ENCODE data around the gene ABCC4. TPM values are rescaled to one million over a fixed set of nuclear protein-coding genes. Genes with fewer than 3 reads are reported as not detected.

Gene ABCC4
- total RNA-seq, 4 donors from 2014 or later: 2.5 to 12.6 (median 6.0) TPM

- Histone ChIP-seq H3K4me1 (peaks cover 0 to 22% (median 7%) of the 10 kb centered on the region in 3 donors), H3K9me3 (no peaks in the 10 kb centered on the region), H3K27ac (no peak overlapping the region), H3K27me3 (no peaks in the 10 kb centered on the region), H3K36me3 (no peaks in the 10 kb centered on the region), H3K4me3 (no peak overlapping the region)
- 88 to 93% methylated on average over 2 of the region's 2 CpGs for WGBS, 2 donors
- intact Hi-C loops (cut with DNase I): no loop called here
- no peak for DNase-seq
- TF ChIP-seq CTCF (IDR thresholded peaks at IDR 0.05) (no peak), POLR2A (IDR thresholded peaks at IDR 0.05) (no peak)
Observed at GRCh38 chr13:95224064-95224463, 77.2 kb downstream of the ABCC4 start.

- no peaks in the 10 kb centered on the region for H3K27me3 ChIP-seq
- no peaks in the 10 kb centered on the region for H3K36me3 ChIP-seq
- no peak for DNase-seq
- no peaks in the 10 kb centered on the region for H3K9me3 ChIP-seq
- intact Hi-C loops (cut with DNase I): no loop called here
- no peak overlapping the region for H3K4me3 ChIP-seq
- WGBS, 2 donors: 81 to 96% methylated on average over 4 of the region's 4 CpGs
- no peak for TF ChIP-seq POLR2A (IDR thresholded peaks at IDR 0.05)
- no peak for TF ChIP-seq CTCF (IDR thresholded peaks at IDR 0.05)
- H3K4me1 ChIP-seq: peaks cover 0 to 22% (median 7%) of the 10 kb centered on the region in 3 donors
- no peak overlapping the region for H3K27ac ChIP-seq
Observed at GRCh38 chr13:95222733-95223018, 78.6 kb downstream of the ABCC4 start.

DNA sequence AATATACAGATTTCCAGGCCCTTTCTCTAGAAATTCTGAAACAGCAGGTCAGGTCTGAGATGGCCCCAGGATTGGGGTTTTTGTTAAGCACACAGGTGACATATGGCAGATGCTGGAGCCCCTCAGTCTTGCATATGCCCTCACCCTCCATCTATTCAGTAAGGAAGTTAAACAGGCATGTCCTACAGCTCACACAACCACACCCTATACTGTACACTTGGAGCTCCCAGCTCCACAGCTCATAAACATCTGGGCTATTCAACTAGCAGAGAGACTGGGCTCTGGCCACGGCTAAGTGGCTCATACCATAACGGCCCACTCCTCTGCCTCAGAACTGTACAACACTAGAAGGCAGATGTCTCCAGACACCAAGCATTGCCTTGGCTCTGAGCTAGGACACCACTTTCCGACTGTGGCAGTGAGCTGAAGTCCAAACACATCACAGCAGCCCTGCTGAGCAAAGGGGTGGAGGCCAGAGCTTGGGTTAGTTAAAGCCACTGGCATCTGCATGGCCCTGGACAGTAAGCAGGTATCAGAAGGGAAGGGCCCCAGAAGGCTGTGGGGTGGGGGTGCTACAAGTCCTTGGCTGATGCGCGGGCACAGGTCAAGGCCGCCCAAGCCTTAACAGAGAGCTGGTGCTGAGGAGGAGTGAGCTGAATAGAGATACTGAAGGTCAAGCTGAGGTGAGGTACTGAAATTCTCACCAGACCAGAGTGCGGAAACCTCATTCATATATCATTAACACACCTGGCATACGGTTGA is 79.1 kb downstream of the ABCC4 start:
- H3K27ac ChIP-seq: no peak overlapping the region
- no peak for DNase-seq
- WGBS, 2 donors: 73 to 89% methylated on average over 5 to 6 of the region's 8 CpGs
- intact Hi-C loops (cut with DNase I): no loop called here
- peaks cover 0 to 19% (median 7%) of the 10 kb centered on the region in 3 donors for H3K4me1 ChIP-seq
- no peak overlapping the region for H3K4me3 ChIP-seq
- no peaks in the 10 kb centered on the region for H3K9me3 ChIP-seq
- TF ChIP-seq CTCF (IDR thresholded peaks at IDR 0.05) (no peak), POLR2A (IDR thresholded peaks at IDR 0.05) (no peak)
- no peaks in the 10 kb centered on the region for H3K36me3 ChIP-seq
- no peaks in the 10 kb centered on the region for H3K27me3 ChIP-seq

DNA sequence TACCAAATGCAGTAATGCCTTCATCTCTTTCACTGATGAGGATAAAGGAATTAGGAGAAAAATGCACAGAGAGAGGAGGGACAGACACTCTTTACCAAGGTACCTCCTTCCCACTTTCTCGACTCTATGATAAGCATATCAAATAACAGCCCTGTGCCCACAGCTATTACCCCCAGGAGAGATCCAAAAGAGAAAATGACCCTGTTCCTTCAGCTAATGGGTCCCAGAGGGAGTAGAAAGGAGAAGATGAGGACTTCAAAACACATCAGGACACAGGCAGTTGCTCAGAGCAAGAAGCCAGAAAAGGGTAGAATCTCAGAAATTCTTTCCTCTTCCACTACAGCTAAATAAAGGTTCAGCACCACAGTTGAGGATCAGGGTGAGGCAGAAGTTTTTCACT is 80.6 kb downstream of the ABCC4 start:
- H3K27ac ChIP-seq: no peak overlapping the region
- no peaks in the 10 kb centered on the region for H3K9me3 ChIP-seq
- TF ChIP-seq POLR2A (IDR thresholded peaks at IDR 0.05): no peak
- no peak for TF ChIP-seq CTCF (IDR thresholded peaks at IDR 0.05)
- peaks cover 0 to 3% (median 0%) of the 10 kb centered on the region in 3 donors for H3K4me1 ChIP-seq
- H3K36me3 ChIP-seq: no peaks in the 10 kb centered on the region
- intact Hi-C loops (cut with DNase I): no loop called here
- H3K27me3 ChIP-seq: no peaks in the 10 kb centered on the region
- DNase-seq: no peak
- 63 to 94% methylated on average over 1 of the region's 1 CpG for WGBS, 2 donors
- no peak overlapping the region for H3K4me3 ChIP-seq

DNA sequence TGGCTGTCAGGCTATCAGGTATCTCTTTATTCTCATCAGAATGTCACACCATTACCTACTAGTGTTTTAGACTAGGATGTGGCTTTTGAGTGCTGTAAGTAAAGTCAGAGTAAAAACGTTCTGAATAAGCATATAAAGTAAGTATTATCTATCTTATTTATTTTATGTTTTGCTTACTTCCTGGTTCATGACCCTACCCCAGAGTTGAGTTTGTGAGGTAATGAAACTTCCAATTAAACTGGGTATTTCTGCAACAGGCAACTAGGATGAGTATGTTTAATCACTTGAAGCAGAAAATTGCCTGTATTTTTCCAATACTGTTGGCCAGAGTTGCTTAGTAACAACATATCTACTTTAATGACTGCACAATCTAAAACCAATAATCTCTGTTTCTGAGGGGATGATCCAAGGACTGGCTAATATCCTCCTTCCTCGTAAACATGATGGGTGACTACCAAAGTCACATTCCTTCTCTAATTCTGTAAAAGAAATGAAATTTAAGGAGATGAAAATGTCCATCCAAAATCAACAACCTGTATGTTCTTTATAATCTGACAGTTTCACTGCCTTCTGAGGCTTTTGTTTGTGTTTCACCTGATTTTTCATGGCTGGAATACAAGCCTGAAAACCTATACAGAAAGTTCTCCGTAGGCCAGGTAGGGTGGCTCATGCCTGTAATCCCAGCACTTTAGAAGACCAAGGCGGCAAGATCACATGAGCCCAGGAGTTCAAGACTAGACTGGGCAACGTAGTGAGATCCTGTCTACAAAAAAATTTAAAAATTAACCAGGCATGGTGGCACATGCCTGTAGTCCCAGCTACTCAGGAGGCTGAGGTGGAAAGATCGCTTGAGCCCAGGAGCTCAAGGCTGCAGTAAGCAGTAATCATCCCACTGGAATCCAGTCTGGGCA is 83.1 kb downstream of the ABCC4 start:
- Histone ChIP-seq H3K27ac (no peak overlapping the region), H3K36me3 (no peaks in the 10 kb centered on the region), H3K4me3 (no peak overlapping the region), H3K4me1 (no peaks in the 10 kb centered on the region), H3K9me3 (no peaks in the 10 kb centered on the region), H3K27me3 (no peaks in the 10 kb centered on the region)
- TF ChIP-seq POLR2A (IDR thresholded peaks at IDR 0.05): no peak
- no peak for TF ChIP-seq CTCF (IDR thresholded peaks at IDR 0.05)
- DNase-seq: no peak
- 69 to 74% methylated on average over 6 of the region's 6 CpGs for WGBS, 2 donors
- intact Hi-C loops (cut with DNase I): no loop called here
